HEK293 (cell line): Measurements from ENCODE around the gene CDK5R1.

Experiments used
- CTCF ChIA-PET: fragments of 350-600 bp; formaldehyde crosslinking; extraction: SDS; loops from one replicate; lab custom pipeline; 2021; ENCODE audit warnings: antibody characterized with exemption; lab: Yijun Ruan, JAX
- POLR2A ChIA-PET: fragments of 300-600 bp; formaldehyde crosslinking; extraction: SDS; loops from one replicate; lab custom pipeline; 2020; ENCODE audit warnings: antibody characterized with exemption, inconsistent platforms; lab: Yijun Ruan, JAX
- H3K27ac ChIP-seq: fragments of 200-500 bp; sonication (Bioruptor generic); 2 replicates; pipeline ENCODE4 v1.5.1; 2014; ENCODE audit warnings: low read depth, low read length, control low read depth, inconsistent platforms; ENCODE audit errors: extremely low read depth
- H3K36me3 ChIP-seq, 2 experiments: fragments of 200-500 bp in 1 of 2; sonication (Bioruptor generic) in 1 of 2; 1 replicate in 1 of 2; 2 replicates in 1 of 2; pipeline ENCODE4 v1.5.1; 2014 to 2017; ENCODE audit warnings: inconsistent platforms in 2 of 2, low read length in 2 of 2; ENCODE audit not compliant: control insufficient read depth in 2 of 2, insufficient read depth in 1 of 2
- H3K4me1 ChIP-seq: fragments of 200-500 bp; sonication (Bioruptor generic); 2 replicates; pipeline ENCODE4 v1.5.1; 2014; ENCODE audit warnings: mild to moderate bottlenecking, low read length, inconsistent platforms; ENCODE audit not compliant: control insufficient read depth, insufficient read depth
- H3K4me3 ChIP-seq: 2 replicates; pipeline ENCODE4 v1.5.1; 2011; ENCODE audit warnings: low read depth, mild to moderate bottlenecking, control low read depth, low read length, moderate library complexity
- H3K9me3 ChIP-seq: fragments of 200-500 bp; sonication (Bioruptor generic); 2 replicates; pipeline ENCODE4 v1.5.1; 2014; ENCODE audit warnings: low read depth, low read length, inconsistent platforms; ENCODE audit not compliant: control insufficient read depth, insufficient read depth
- BCL6B ChIP-seq: fragments of 450-650 bp; formaldehyde crosslinking; IDR thresholded peaks from 2 replicates; pipeline ENCODE4 v1.5.1; 2017; ENCODE audit warnings: missing biosample characterization, missing genetic modification characterization
- OSR2 ChIP-seq: fragments of 450-650 bp; formaldehyde crosslinking; IDR thresholded peaks from 2 replicates; pipeline ENCODE4 v1.5.1; 2016; ENCODE audit warnings: missing biosample characterization, missing genetic modification characterization
- ZBTB1 ChIP-seq: fragments of 450-650 bp; formaldehyde crosslinking; IDR thresholded peaks from 2 replicates; pipeline ENCODE4 v1.5.1; 2016; ENCODE audit warnings: missing biosample characterization, missing genetic modification characterization
- ZBTB26 ChIP-seq: fragments of 450-650 bp; formaldehyde crosslinking; optimal IDR thresholded peaks from 2 replicates; pipeline ENCODE3; 2016; ENCODE audit warnings: missing biosample characterization, mild to moderate bottlenecking, missing genetic modification characterization
- ZBTB49 ChIP-seq: fragments of 450-650 bp; formaldehyde crosslinking; IDR thresholded peaks from 2 replicates; pipeline ENCODE4 v1.5.1; 2016; ENCODE audit warnings: missing biosample characterization, missing genetic modification characterization, low read depth
- ZFHX2 ChIP-seq: fragments of 450-650 bp; formaldehyde crosslinking; conservative IDR thresholded peaks from 2 replicates; pipeline ENCODE4 v1.5.1; 2016; ENCODE audit warnings: missing biosample characterization, missing genetic modification characterization
- ZNF146 ChIP-seq: fragments of 450-650 bp; formaldehyde crosslinking; IDR thresholded peaks from 2 replicates; pipeline ENCODE4 v1.5.1; 2016; ENCODE audit warnings: missing biosample characterization, missing genetic modification characterization
- ZNF148 ChIP-seq: fragments of 450-650 bp; formaldehyde crosslinking; IDR thresholded peaks from 2 replicates; pipeline ENCODE4 v1.5.0; 2017; ENCODE audit warnings: missing biosample characterization, missing genetic modification characterization, borderline replicate concordance
- ZNF214 ChIP-seq: fragments of 450-650 bp; formaldehyde crosslinking; IDR thresholded peaks from 2 replicates; pipeline ENCODE4 v1.5.1; 2017; ENCODE audit warnings: missing biosample characterization, mild to moderate bottlenecking, missing genetic modification characterization, borderline replicate concordance
- ZNF23 ChIP-seq: fragments of 450-650 bp; formaldehyde crosslinking; IDR thresholded peaks from 2 replicates; pipeline ENCODE4 v1.5.1; 2016; ENCODE audit warnings: missing biosample characterization, missing genetic modification characterization, borderline replicate concordance
- ZNF510 ChIP-seq: fragments of 450-650 bp; formaldehyde crosslinking; IDR thresholded peaks from 2 replicates; pipeline ENCODE4 v1.5.1; 2018; ENCODE audit warnings: mild to moderate bottlenecking, missing genetic modification characterization, missing biosample characterization; ENCODE audit not compliant: insufficient replicate concordance
- ZNF596 ChIP-seq: fragments of 450-650 bp; IDR thresholded peaks from 2 replicates; pipeline ENCODE4 v1.5.0; 2018; ENCODE audit warnings: missing biosample characterization, mild to moderate bottlenecking, missing genetic modification characterization, moderate library complexity
- ZNF664 ChIP-seq: fragments of 450-650 bp; formaldehyde crosslinking; IDR thresholded peaks from 2 replicates; pipeline ENCODE4 v1.5.1; 2016; ENCODE audit warnings: missing biosample characterization, missing genetic modification characterization
- ZNF677 ChIP-seq: fragments of 450-650 bp; IDR thresholded peaks from 2 replicates; pipeline ENCODE4 v1.5.0; 2018; ENCODE audit warnings: missing biosample characterization, mild to moderate bottlenecking, missing genetic modification characterization, moderate library complexity
- ZNF704 ChIP-seq: fragments of 450-650 bp; formaldehyde crosslinking; IDR thresholded peaks from 2 replicates; pipeline ENCODE4 v1.5.1; 2016; ENCODE audit warnings: missing biosample characterization, missing genetic modification characterization

The CDK5R1 gene

GRCh38 chr17:32486701-32487472 lies at the start of gene CDK5R1:
Gene CDK5R1 (plus strand): TSS chr17:32486993. CDS start chr17:32487621, 628 bp downstream.
- peaks cover 5 to 41% of the 10 kb centered on the region in 2 experiments; a peak in 2 of 3 replicates for H3K36me3 ChIP-seq
- ChIA-PET CTCF (interaction anchor here (0.7 to 1.8 kb wide), 12 partner anchors 9 to 578 kb away, joined by 3 to 8 read pairs (median 4); partner anchors contain the start of gene PSMD11), POLR2A (interaction anchor here (0.6 to 1.5 kb wide), 7 partner anchors 11 to 268 kb away, joined by 3 to 4 read pairs (median 3); no protein-coding TSS in a partner anchor)
- H3K4me3 ChIP-seq: peak within 1 kb of the TSS; percentile 57
- H3K4me1 ChIP-seq: peaks cover 31% of the 10 kb centered on the region
- no peaks in the 10 kb centered on the region for H3K9me3 ChIP-seq
- peak within 1 kb of the TSS; percentile 80; the same call in 1 of the 2 replicates for H3K27ac ChIP-seq
- peak; percentile 24 for TF ChIP-seq ZBTB26 (tag by site-specific recombination)
- 0 out of 2 replicates have a peak, but pooled peaks have one; percentile 7 for TF ChIP-seq ZNF596
- peak; percentile 50; the same call in 1 of the 2 replicates for TF ChIP-seq ZNF677 (tag by site-specific recombination)
- no peak for TF ChIP-seq ZNF146 (tag by site-specific recombination)

GRCh38 chr17:32440722-32441121 lies 46.1 kb upstream of the CDK5R1 start:
- TF ChIP-seq OSR2 (no peak), ZNF704 (no peak), ZNF510 (no peak), BCL6B (no peak), ZNF664 (no peak), ZNF146 (tag by site-specific recombination) (no peak), ZNF23 (tag by site-specific recombination) (no peak), ZBTB49 (no peak)
- ChIA-PET POLR2A (no interaction called here), CTCF (interaction anchor here (0.6 to 11.4 kb wide), 4 partner anchors 17 to 278 kb away, joined by 4 to 198 read pairs (median 4); no protein-coding TSS in a partner anchor)
- Histone ChIP-seq H3K36me3 (no peaks in the 10 kb centered on the region), H3K4me3 (no peak overlapping the region), H3K4me1 (no peaks in the 10 kb centered on the region), H3K27ac (no peak overlapping the region), H3K9me3 (no peaks in the 10 kb centered on the region)

- H3K4me1 ChIP-seq: peaks cover 6% of the 10 kb centered on the region
- ChIA-PET CTCF (interaction anchor here (11.4 kb wide), 1 partner anchor 21 kb away, joined by 198 read pairs; no protein-coding TSS in a partner anchor), POLR2A (no interaction called here)
- H3K9me3 ChIP-seq: no peaks in the 10 kb centered on the region
- no peak overlapping the region for H3K27ac ChIP-seq
- TF ChIP-seq ZNF214 (no peak), ZFHX2 (tag by site-specific recombination) (no peak), ZBTB1 (no peak), ZNF148 (tag by site-specific recombination) (no peak)
- H3K36me3 ChIP-seq: peaks cover 3 to 8% of the 10 kb centered on the region in 2 experiments; a peak in 2 of 3 replicates
- no peak overlapping the region for H3K4me3 ChIP-seq
Observed at GRCh38 chr17:32441886-32442285, 44.9 kb upstream of the CDK5R1 start.
